Colonic mucosa (tissue), 4 donors: ENCODE results near the gene SMARCE1. TPM values are rescaled to one million over a fixed set of nuclear protein-coding genes. Genes with fewer than 3 reads are reported as not detected.

ENCODE experiments used
- DNase-seq: peaks from one replicate; pipeline ENCODE4 v3.0.0-alpha.2; 2020
- H3K27ac ChIP-seq: fragments of 200-600 bp; one replicate; pipeline ENCODE4 v1.8.0; 2021
- H3K27me3 ChIP-seq: fragments of 200-600 bp; one replicate; pipeline ENCODE4 v1.8.0; 2021
- H3K36me3 ChIP-seq: fragments of 200-600 bp; one replicate; pipeline ENCODE4 v1.8.0; 2021
- H3K4me1 ChIP-seq: fragments of 200-600 bp; one replicate; pipeline ENCODE4 v1.8.0; 2021; ENCODE audit warnings: mild to moderate bottlenecking
- H3K4me3 ChIP-seq: fragments of 200-600 bp; one replicate; pipeline ENCODE4 v1.8.0; 2021
- H3K9ac ChIP-seq, 2 donors: one replicate each; pipeline ENCODE4 v1.7.0; 2013; ENCODE audit warnings: control low read depth in 2 of 2, low read depth in 2 of 2, low read length in 2 of 2
- H3K9me3 ChIP-seq: fragments of 200-600 bp; one replicate; pipeline ENCODE4 v1.8.0; 2021
- intact Hi-C: fragments of 100-400 bp; cut with DNase I; formaldehyde crosslinking; loops from one replicate; pipeline ENCODE4 v1.14.1; 2022
- total RNA-seq, 2 donors: library from RNA; stranded (reverse); fragmentation: NEBNext Ultra II Directional in 1 of 2; extraction: Animal tissue kit (Norgen Biotek cat#: 25700) in 1 of 2; gene quantifications; one replicate each; pipeline ENCODE4 v1.2.1, GENCODE V29; 2021
- TF ChIP-seq, protein P1 (sequence below): fragments of 200-600 bp; IDR thresholded peaks from one replicate; pipeline ENCODE4 v1.8.0; 2022; ENCODE audit warnings: antibody characterized with exemption, mild to moderate bottlenecking
- donor health status: healthy.
- donor health status: DM: no; HTN: no; CAD: no.
- donor health status: DM: no; HTN: no; CAD: no.

Gene SMARCE1
- total RNA-seq, 2 donors from 2014 or later: 73.0 to 80.9 TPM

GRCh38 chr17:40632216-40632615, 15.4 kb downstream of the SMARCE1 start:
- Histone ChIP-seq H3K9ac (no peak overlapping the region), H3K4me3 (no peak overlapping the region), H3K4me1 (no peaks in the 10 kb centered on the region), H3K36me3 (peaks cover 21% of the 10 kb centered on the region), H3K27me3 (no peaks in the 10 kb centered on the region), H3K27ac (no peak overlapping the region), H3K9me3 (no peaks in the 10 kb centered on the region)
- intact Hi-C loops: no loop called here
- DNase-seq: no peak
- TF ChIP-seq, protein P1, sequence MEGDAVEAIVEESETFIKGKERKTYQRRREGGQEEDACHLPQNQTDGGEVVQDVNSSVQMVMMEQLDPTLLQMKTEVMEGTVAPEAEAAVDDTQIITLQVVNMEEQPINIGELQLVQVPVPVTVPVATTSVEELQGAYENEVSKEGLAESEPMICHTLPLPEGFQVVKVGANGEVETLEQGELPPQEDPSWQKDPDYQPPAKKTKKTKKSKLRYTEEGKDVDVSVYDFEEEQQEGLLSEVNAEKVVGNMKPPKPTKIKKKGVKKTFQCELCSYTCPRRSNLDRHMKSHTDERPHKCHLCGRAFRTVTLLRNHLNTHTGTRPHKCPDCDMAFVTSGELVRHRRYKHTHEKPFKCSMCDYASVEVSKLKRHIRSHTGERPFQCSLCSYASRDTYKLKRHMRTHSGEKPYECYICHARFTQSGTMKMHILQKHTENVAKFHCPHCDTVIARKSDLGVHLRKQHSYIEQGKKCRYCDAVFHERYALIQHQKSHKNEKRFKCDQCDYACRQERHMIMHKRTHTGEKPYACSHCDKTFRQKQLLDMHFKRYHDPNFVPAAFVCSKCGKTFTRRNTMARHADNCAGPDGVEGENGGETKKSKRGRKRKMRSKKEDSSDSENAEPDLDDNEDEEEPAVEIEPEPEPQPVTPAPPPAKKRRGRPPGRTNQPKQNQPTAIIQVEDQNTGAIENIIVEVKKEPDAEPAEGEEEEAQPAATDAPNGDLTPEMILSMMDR: no peak

DNA sequence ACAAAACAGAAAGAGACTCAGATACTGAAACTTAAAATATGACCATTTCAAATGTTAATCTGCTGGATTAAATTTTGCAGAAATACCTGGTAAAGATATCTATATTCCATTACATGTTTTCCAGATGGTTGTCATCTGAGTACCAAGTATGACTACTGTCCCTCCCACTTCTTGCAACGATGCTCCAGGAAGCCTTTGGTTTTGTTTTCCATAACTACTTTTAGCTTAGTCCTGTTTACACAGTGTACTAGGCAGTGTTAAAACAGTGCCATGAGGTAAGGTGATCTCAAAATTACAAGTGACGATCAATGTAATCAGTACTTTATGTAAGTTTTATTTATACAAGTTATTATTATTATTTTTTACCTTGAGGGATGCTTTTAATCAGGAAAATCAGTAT, 17.8 kb downstream of the SMARCE1 start:
- H3K4me1 ChIP-seq: no peaks in the 10 kb centered on the region
- H3K36me3 ChIP-seq: peaks cover 9% of the 10 kb centered on the region
- DNase-seq: no peak
- no peak overlapping the region for H3K27ac ChIP-seq
- H3K27me3 ChIP-seq: no peaks in the 10 kb centered on the region
- intact Hi-C loops: loop anchor here (10.0 kb wide), 1 partner anchor 95 kb away; no protein-coding TSS in a partner anchor
- TF ChIP-seq, protein P1: no peak
- H3K4me3 ChIP-seq: no peak overlapping the region
- no peaks in the 10 kb centered on the region for H3K9me3 ChIP-seq
- no peak overlapping the region for H3K9ac ChIP-seq

- Histone ChIP-seq H3K9ac (no peak overlapping the region), H3K27ac (no peak overlapping the region), H3K9me3 (no peaks in the 10 kb centered on the region), H3K4me3 (no peak overlapping the region), H3K27me3 (no peaks in the 10 kb centered on the region), H3K4me1 (no peaks in the 10 kb centered on the region), H3K36me3 (no peaks in the 10 kb centered on the region)
- TF ChIP-seq, protein P1: no peak
- no peak for DNase-seq
- intact Hi-C loops: loop anchor here (10.0 kb wide), 1 partner anchor 99 kb away; no protein-coding TSS in a partner anchor
Observed at GRCh38 chr17:40625311-40625710, 22.3 kb downstream of the SMARCE1 start.

- TF ChIP-seq, protein P1: no peak
- H3K9ac ChIP-seq: no peak overlapping the region
- peaks cover 7% of the 10 kb centered on the region for H3K4me1 ChIP-seq
- no peak overlapping the region for H3K4me3 ChIP-seq
- no peaks in the 10 kb centered on the region for H3K9me3 ChIP-seq
- intact Hi-C loops: loop anchor here (10.0 kb wide), 1 partner anchor 101 kb away; no protein-coding TSS in a partner anchor
- H3K36me3 ChIP-seq: no peaks in the 10 kb centered on the region
- no peaks in the 10 kb centered on the region for H3K27me3 ChIP-seq
- DNase-seq: no peak
- H3K27ac ChIP-seq: no peak overlapping the region
Observed at GRCh38 chr17:40623419-40624210, 24.0 kb downstream of the SMARCE1 start.

- no peak overlapping the region for H3K27ac ChIP-seq
- intact Hi-C loops: loop anchor here (10.0 kb wide), 1 partner anchor 102 kb away; no protein-coding TSS in a partner anchor
- TF ChIP-seq, protein P1: no peak
- H3K27me3 ChIP-seq: no peaks in the 10 kb centered on the region
- H3K36me3 ChIP-seq: no peaks in the 10 kb centered on the region
- no peak overlapping the region for H3K9ac ChIP-seq
- H3K4me3 ChIP-seq: no peak overlapping the region
- H3K4me1 ChIP-seq: peaks cover 7% of the 10 kb centered on the region
- no peaks in the 10 kb centered on the region for H3K9me3 ChIP-seq
- no peak for DNase-seq
Observed at GRCh38 chr17:40622509-40622928, 25.1 kb downstream of the SMARCE1 start.
